ENCODE data around the gene ARHGEF6.
"Not testable (repeated sequence)": the region's sequence is repeated elsewhere in the genome, so short reads cannot be mapped to it uniquely, and the experiment has no call there.

ARHGEF6 gene

GRCh38 chrX:136784231-136784630 lies 3.5 kb upstream of the ARHGEF6 start:
- no peak for DNase-seq (ENCODE audit: low read depth in 1 of 2, low spot score in 1 of 2)

- DNase-seq (ENCODE audit: low read depth in 1 of 2, low spot score in 1 of 2): no peak
Observed at GRCh38 chrX:136783159-136783558, 2.4 kb upstream of the ARHGEF6 start.

GRCh38 chrX:136781180-136781797 lies 557 bp upstream of the ARHGEF6 start:
- no peak for DNase-seq (ENCODE audit: low read depth in 1 of 2, low spot score in 1 of 2)

- DNase-seq (ENCODE audit: low read depth in 1 of 2, low spot score in 1 of 2): no peak
Observed at GRCh38 chrX:136780241-136780640, 491 bp downstream of the ARHGEF6 start.

- no peak for DNase-seq (ENCODE audit: low read depth in 1 of 2, low spot score in 1 of 2)
Observed at GRCh38 chrX:136779346-136779781, 1.4 kb downstream of the ARHGEF6 start.

GRCh38 chrX:136778916-136779315 lies 1.8 kb downstream of the ARHGEF6 start:
- DNase-seq (ENCODE audit: low read depth in 1 of 2, low spot score in 1 of 2): no peak

GRCh38 chrX:136778020-136778419 lies 2.7 kb downstream of the ARHGEF6 start:
- no peak for DNase-seq (ENCODE audit: low read depth in 1 of 2, low spot score in 1 of 2)

GRCh38 chrX:136773648-136774047 lies 7.1 kb downstream of the ARHGEF6 start:
- no peak for DNase-seq (ENCODE audit: low read depth in 1 of 2, low spot score in 1 of 2)

- not testable (repeated sequence) for DNase-seq (ENCODE audit: low read depth in 1 of 2, low spot score in 1 of 2)
Observed at GRCh38 chrX:136771869-136772268, 8.9 kb downstream of the ARHGEF6 start.

GRCh38 chrX:136768469-136769084 lies 12.2 kb downstream of the ARHGEF6 start:
- peak in 1 of 2 donors; percentile 20 for DNase-seq (ENCODE audit: low read depth in 1 of 2, low spot score in 1 of 2)

GRCh38 chrX:136767104-136767941 lies 13.4 kb downstream of the ARHGEF6 start:
- DNase-seq (ENCODE audit: low read depth in 1 of 2, low spot score in 1 of 2): peak in 1 of 2 donors; percentile 36

- no peak for DNase-seq (ENCODE audit: low read depth in 1 of 2, low spot score in 1 of 2)
Observed at GRCh38 chrX:136766785-136767103, 14.0 kb downstream of the ARHGEF6 start.

- no peak for DNase-seq (ENCODE audit: low read depth in 1 of 2, low spot score in 1 of 2)
Observed at GRCh38 chrX:136765821-136766356, 14.8 kb downstream of the ARHGEF6 start.

GRCh38 chrX:136764206-136764605 lies 16.5 kb downstream of the ARHGEF6 start:
- DNase-seq (ENCODE audit: low read depth in 1 of 2, low spot score in 1 of 2): no peak

- no peak for DNase-seq (ENCODE audit: low read depth in 1 of 2, low spot score in 1 of 2)
Observed at GRCh38 chrX:136762820-136763452, 17.8 kb downstream of the ARHGEF6 start.

GRCh38 chrX:136761421-136761820 lies 19.3 kb downstream of the ARHGEF6 start:
- DNase-seq (ENCODE audit: low read depth in 1 of 2, low spot score in 1 of 2): no peak

- no peak for DNase-seq (ENCODE audit: low read depth in 1 of 2, low spot score in 1 of 2)
Observed at GRCh38 chrX:136759968-136760367, 20.8 kb downstream of the ARHGEF6 start.

- DNase-seq (ENCODE audit: low read depth in 1 of 2, low spot score in 1 of 2): no peak
Observed at GRCh38 chrX:136755411-136755810, 25.3 kb downstream of the ARHGEF6 start.

GRCh38 chrX:136754651-136755050 lies 26.1 kb downstream of the ARHGEF6 start:
- DNase-seq (ENCODE audit: low read depth in 1 of 2, low spot score in 1 of 2): no peak

GRCh38 chrX:136752796-136753195 lies 27.9 kb downstream of the ARHGEF6 start:
- no peak for DNase-seq (ENCODE audit: low read depth in 1 of 2, low spot score in 1 of 2)

GRCh38 chrX:136752346-136752745 lies 28.4 kb downstream of the ARHGEF6 start:
- DNase-seq (ENCODE audit: low read depth in 1 of 2, low spot score in 1 of 2): no peak

Measured in activated T-helper 1 cell treated with anti-CD3 and anti-CD28 coated beads, Interleukin-2, amount 50 U/mL, for 16 hours (primary cell).